RPMI7951 (cell line): ENCODE data around the gene COQ8B. TPM values are rescaled to one million over a fixed set of nuclear protein-coding genes. Genes with fewer than 3 reads are reported as not detected.
A peak's percentile ranks its signal among the peaks of the same experiment; 100 is the strongest.

Experiments used
- DNase-seq: peaks from one replicate; pipeline ENCODE4 v3.0.0-alpha.2; 2012; ENCODE audit warnings: low read depth
- total RNA-seq: library from RNA; depleted of rRNA; stranded (reverse); fragments of >200 nt; shearing (Covaris generic); gene quantifications from 2 replicates; pipeline ENCODE4 v1.2.3, GENCODE V29; 2014

COQ8B gene
- total RNA-seq, 1 experiment from 2014 or later, result 18.9 TPM

GRCh38 chr19:40691421-40692211 lies 25.1 kb downstream of the COQ8B start:
- DNase-seq, result no peak

- peak; percentile 89 for DNase-seq
These were observed 25.8 kb downstream of the COQ8B start for GRCh38 chr19:40690693-40691420.

GRCh38 chr19:40690050-40690692 lies 26.5 kb downstream of the COQ8B start, which contains the start of gene NUMBL:
Gene NUMBL (minus strand): TSS chr19:40690651. CDS start chr19:40690483, 168 bp downstream.
- no peak for DNase-seq

- peak; percentile 42 for DNase-seq
These were observed 27.2 kb downstream of the COQ8B start for GRCh38 chr19:40689339-40690049.

GRCh38 chr19:40688987-40689338 lies 27.7 kb downstream of the COQ8B start:
- DNase-seq, result no peak

GRCh38 chr19:40688309-40688708 lies 28.4 kb downstream of the COQ8B start:
- no peak for DNase-seq

GRCh38 chr19:40687525-40688016 lies 29.1 kb downstream of the COQ8B start:
- DNase-seq, result no peak

GRCh38 chr19:40686882-40687524 lies 29.7 kb downstream of the COQ8B start:
- DNase-seq, result no peak

- DNase-seq, result no peak
These were observed 31.1 kb downstream of the COQ8B start for GRCh38 chr19:40685563-40685962.

GRCh38 chr19:40685016-40685526 lies 31.6 kb downstream of the COQ8B start:
- DNase-seq, result no peak

- DNase-seq, result no peak
These were observed 32.4 kb downstream of the COQ8B start for GRCh38 chr19:40684280-40684679.

- no peak for DNase-seq
These were observed 33.2 kb downstream of the COQ8B start for GRCh38 chr19:40683437-40683836.

GRCh38 chr19:40682431-40682964 lies 34.2 kb downstream of the COQ8B start:
- no peak for DNase-seq

- no peak for DNase-seq
These were observed 35.6 kb downstream of the COQ8B start for GRCh38 chr19:40681039-40681438.

GRCh38 chr19:40677156-40677555 lies 39.5 kb downstream of the COQ8B start:
- no peak for DNase-seq

GRCh38 chr19:40674291-40674690 lies 42.4 kb downstream of the COQ8B start:
- no peak for DNase-seq

- no peak for DNase-seq
These were observed 43.3 kb downstream of the COQ8B start for GRCh38 chr19:40673397-40673796.

- DNase-seq, result no peak
These were observed 44.0 kb downstream of the COQ8B start for GRCh38 chr19:40672573-40673299.

- no peak for DNase-seq
These were observed 44.6 kb downstream of the COQ8B start for GRCh38 chr19:40672038-40672437.

GRCh38 chr19:40671404-40671803 lies 45.3 kb downstream of the COQ8B start:
- no peak for DNase-seq
